OCI-LY7 (cell line): ENCODE measurements around the gene ZBTB21. TPM values are rescaled to one million over a fixed set of nuclear protein-coding genes. Genes with fewer than 3 reads are reported as not detected.

ENCODE experiments used
- BruUV-seq: library from RNA; stranded (reverse); fragments of 400-500 nt; replicated peaks from 2 replicates; lab custom pipeline; 2021; lab: Mats Ljungman, UMichigan
- CTCF ChIA-PET: fragments of 300-600 bp; sonication (Branson Sonifier 250); formaldehyde crosslinking; loops from one replicate; lab custom pipeline; 2022; ENCODE audit warnings: antibody characterized with exemption; ENCODE audit not compliant: unreplicated experiment; lab: Charles Lee
- POLR2A ChIA-PET: fragments of 300-600 bp; sonication (Branson Sonifier 250); formaldehyde crosslinking; loops from one replicate; lab custom pipeline; 2022; ENCODE audit warnings: antibody characterized with exemption; lab: Charles Lee
- DNase-seq: peaks from one replicate; pipeline ENCODE4 v3.0.0-alpha.2; 2015; ENCODE audit warnings: low spot score
- H2AFZ ChIP-seq: fragments of 200-600 bp; sonication (generic), shearing (Covaris generic); 2 replicates; pipeline ENCODE4 v1.6.1; 2014; ENCODE audit warnings: mild to moderate bottlenecking, antibody characterized with exemption, low read length, moderate library complexity
- H3K27ac ChIP-seq: fragments of 200-600 bp; sonication (generic); 2 replicates; pipeline ENCODE4 v1.5.1; 2014; ENCODE audit warnings: mixed run types, low read depth, mild to moderate bottlenecking, moderate library complexity, low read length, inconsistent platforms; ENCODE audit not compliant: poor library complexity, severe bottlenecking
- H3K36me3 ChIP-seq: fragments of 200-600 bp; sonication (generic); 2 replicates; pipeline ENCODE4 v1.6.1; 2014; ENCODE audit warnings: mild to moderate bottlenecking, antibody characterized with exemption, low read length, moderate library complexity, mixed read lengths; ENCODE audit not compliant: insufficient read depth
- H3K4me1 ChIP-seq: fragments of 200-600 bp; sonication (generic); 2 replicates; pipeline ENCODE4 v1.5.1; 2014; ENCODE audit warnings: mild to moderate bottlenecking, low read length; ENCODE audit not compliant: insufficient read depth, poor library complexity, severe bottlenecking
- H3K4me2 ChIP-seq: fragments of 200-600 bp; sonication (generic); 2 replicates; pipeline ENCODE4 v1.6.1; 2014; ENCODE audit warnings: mild to moderate bottlenecking, low read length
- H3K4me3 ChIP-seq: fragments of 200-600 bp; sonication (generic); 2 replicates; pipeline ENCODE4 v1.5.1; 2014; ENCODE audit warnings: mild to moderate bottlenecking, low read depth, low read length; ENCODE audit not compliant: poor library complexity, severe bottlenecking
- H3K79me2 ChIP-seq: fragments of 200-600 bp; sonication (generic); 2 replicates; pipeline ENCODE4 v1.6.1; 2016; ENCODE audit warnings: low read depth, mild to moderate bottlenecking, low read length, moderate library complexity, mixed read lengths; ENCODE audit not compliant: insufficient read depth
- H3K9me2 ChIP-seq: fragments of 200-600 bp; sonication (generic); 2 replicates; pipeline ENCODE4 v1.6.1; 2016; ENCODE audit warnings: mild to moderate bottlenecking, low read length, mixed read lengths; ENCODE audit not compliant: insufficient read depth
- H3K9me3 ChIP-seq: fragments of 200-600 bp; sonication (generic); 2 replicates; pipeline ENCODE4 v1.6.1; 2014; ENCODE audit warnings: mild to moderate bottlenecking, mixed run types, low read length, mixed read lengths
- H4K20me1 ChIP-seq: fragments of 200-600 bp; sonication (generic); 2 replicates; pipeline ENCODE4 v1.6.1; 2014; ENCODE audit warnings: mild to moderate bottlenecking, antibody characterized with exemption, low read length, moderate library complexity, mixed read lengths; ENCODE audit not compliant: insufficient read depth
- CTCF ChIP-seq: fragments of 200-600 bp; sonication (generic); conservative IDR thresholded peaks from 2 replicates; pipeline ENCODE4 v1.5.1; 2014; ENCODE audit warnings: mild to moderate bottlenecking, antibody characterized with exemption, low read length, moderate library complexity, mixed read lengths
- EZH2phosphoT487 ChIP-seq: fragments of 200-600 bp; sonication (generic); IDR thresholded peaks from 2 replicates; pipeline ENCODE4 v1.6.1; 2018; ENCODE audit warnings: low read depth, borderline replicate concordance, mild to moderate bottlenecking, mixed run types, antibody characterized with exemption, low read length, moderate library complexity, mixed read lengths
- intact Hi-C: fragments of 100-400 bp; cut with micrococcal nuclease; formaldehyde crosslinking; loops from one replicate; pipeline ENCODE4 v1.10.0; 2022; ENCODE audit not compliant: unreplicated experiment
- total RNA-seq, 2 experiments: library from RNA; depleted of rRNA in 1 of 2; stranded (reverse); fragments of >200 nt in 1 of 2; shearing (Covaris generic) in 1 of 2; gene quantifications; 2 replicates each; pipeline ENCODE4 v1.2.3, GENCODE V29; 2014 to 2022

ZBTB21 gene
- total RNA-seq, 2 experiments from 2014 or later = 10.0 to 19.6 TPM

GRCh38 chr21:41979335-41979734 lies 30.8 kb downstream of the ZBTB21 start:
- H3K4me2 ChIP-seq = no peak overlapping the region
- ChIA-PET POLR2A (no interaction called here), CTCF (no interaction called here)
- intact Hi-C loops = no loop called here
- H3K27ac ChIP-seq = no peak overlapping the region
- H3K36me3 ChIP-seq = no peaks in the 10 kb centered on the region
- no peak overlapping the region for H2AFZ ChIP-seq
- H3K9me2 ChIP-seq = no peaks in the 10 kb centered on the region
- peaks cover 19% of the 10 kb centered on the region for H3K9me3 ChIP-seq
- BruUV-seq = no TSS peak
- H3K79me2 ChIP-seq = no peaks in the 10 kb centered on the region
- peaks cover 4% of the 10 kb centered on the region for H3K4me1 ChIP-seq
- H4K20me1 ChIP-seq = no peaks in the 10 kb centered on the region
- no peak for DNase-seq
- no peak overlapping the region for H3K4me3 ChIP-seq
- TF ChIP-seq EZH2phosphoT487 (no peak), CTCF (no peak)

GRCh38 chr21:41977034-41977950 lies 32.9 kb downstream of the ZBTB21 start:
- DNase-seq = no peak
- H3K4me1 ChIP-seq = peaks cover 12% of the 10 kb centered on the region
- no peak overlapping the region for H3K27ac ChIP-seq
- H3K79me2 ChIP-seq = no peaks in the 10 kb centered on the region
- ChIA-PET POLR2A (no interaction called here), CTCF (no interaction called here)
- H3K9me2 ChIP-seq = no peaks in the 10 kb centered on the region
- no peaks in the 10 kb centered on the region for H3K36me3 ChIP-seq
- no peaks in the 10 kb centered on the region for H4K20me1 ChIP-seq
- no peak for TF ChIP-seq EZH2phosphoT487
- TF ChIP-seq CTCF = no peak
- BruUV-seq = no TSS peak
- no peak overlapping the region for H3K4me3 ChIP-seq
- intact Hi-C loops = no loop called here
- no peak overlapping the region for H2AFZ ChIP-seq
- no peak overlapping the region for H3K4me2 ChIP-seq
- H3K9me3 ChIP-seq = peaks cover 9% of the 10 kb centered on the region

- H3K4me2 ChIP-seq = no peak overlapping the region
- H3K4me3 ChIP-seq = no peak overlapping the region
- no peaks in the 10 kb centered on the region for H4K20me1 ChIP-seq
- no peaks in the 10 kb centered on the region for H3K36me3 ChIP-seq
- ChIA-PET POLR2A (no interaction called here), CTCF (no interaction called here)
- no TSS peak for BruUV-seq
- H3K4me1 ChIP-seq = peaks cover 12% of the 10 kb centered on the region
- intact Hi-C loops = no loop called here
- no peaks in the 10 kb centered on the region for H3K9me2 ChIP-seq
- TF ChIP-seq EZH2phosphoT487 (no peak), CTCF (no peak)
- H3K27ac ChIP-seq = no peak overlapping the region
- peaks cover 9% of the 10 kb centered on the region for H3K9me3 ChIP-seq
- DNase-seq = no peak
- H3K79me2 ChIP-seq = no peaks in the 10 kb centered on the region
- no peak overlapping the region for H2AFZ ChIP-seq
Measured at GRCh38 chr21:41976611-41977010, 33.5 kb downstream of the ZBTB21 start.
